H9 (cell line): Measurements from ENCODE around the gene KLHL33. TPM values are rescaled to one million over a fixed set of nuclear protein-coding genes. Genes with fewer than 3 reads are reported as not detected.

Experiments used
- DNase-seq: peaks from one replicate; pipeline ENCODE4 v3.0.0-alpha.2; 2017
- H2AFZ ChIP-seq: one replicate; pipeline ENCODE4 v1.6.1; 2013; ENCODE audit warnings: mild to moderate bottlenecking, low read length, control low read depth, moderate library complexity
- H2AK5ac ChIP-seq: 2 replicates; pipeline ENCODE4 v1.6.1; 2013; ENCODE audit warnings: low read length, control low read depth, mixed read lengths; ENCODE audit not compliant: insufficient read length
- H2BK120ac ChIP-seq: one replicate; pipeline ENCODE4 v1.6.1; 2013; ENCODE audit warnings: low read depth, mild to moderate bottlenecking, low read length, control low read depth, inconsistent platforms; ENCODE audit not compliant: poor library complexity, severe bottlenecking
- H2BK12ac ChIP-seq: 2 replicates; pipeline ENCODE4 v1.6.1; 2013; ENCODE audit warnings: low read length, control low read depth, mixed read lengths, low read depth; ENCODE audit not compliant: insufficient read length
- H2BK15ac ChIP-seq: 2 replicates; pipeline ENCODE4 v1.6.1; 2013; ENCODE audit warnings: low read depth, low read length, control low read depth
- H2BK20ac ChIP-seq: one replicate; pipeline ENCODE4 v1.6.1; 2013; ENCODE audit warnings: low read depth, mild to moderate bottlenecking, low read length, control low read depth, inconsistent platforms; ENCODE audit not compliant: poor library complexity, severe bottlenecking
- H2BK5ac ChIP-seq: 2 replicates; pipeline ENCODE4 v1.6.1; 2013; ENCODE audit warnings: low read length, control low read depth, mixed read lengths; ENCODE audit not compliant: insufficient read length
- H3K14ac ChIP-seq: 2 replicates; pipeline ENCODE4 v1.6.1; 2013; ENCODE audit warnings: low read length, control low read depth; ENCODE audit not compliant: insufficient read depth
- H3K18ac ChIP-seq: 2 replicates; pipeline ENCODE4 v1.6.1; 2013; ENCODE audit warnings: low read depth, mild to moderate bottlenecking, mixed read lengths, low read length, control low read depth; ENCODE audit not compliant: insufficient read length
- H3K23ac ChIP-seq: 2 replicates; pipeline ENCODE4 v1.6.1; 2013; ENCODE audit warnings: low read length, control low read depth, mixed read lengths, low read depth; ENCODE audit not compliant: insufficient read length
- H3K23me2 ChIP-seq: 2 replicates; pipeline ENCODE4 v1.6.1; 2013; ENCODE audit warnings: low read depth, mild to moderate bottlenecking, mixed read lengths, low read length, control low read depth; ENCODE audit not compliant: insufficient read length, poor library complexity, severe bottlenecking
- H3K27ac ChIP-seq: 2 replicates; pipeline ENCODE4 v1.5.1; 2013; ENCODE audit warnings: low read length, control low read depth, mixed read lengths, low read depth; ENCODE audit not compliant: insufficient read length
- H3K27me3 ChIP-seq: 2 replicates; pipeline ENCODE4 v1.6.1; 2013; ENCODE audit warnings: low read length, control low read depth, inconsistent platforms; ENCODE audit not compliant: insufficient read depth
- H3K4ac ChIP-seq: 2 replicates; pipeline ENCODE4 v1.6.1; 2013; ENCODE audit warnings: low read depth, mild to moderate bottlenecking, control low read depth, inconsistent platforms, low read length, moderate library complexity
- H3K4me1 ChIP-seq: 2 replicates; pipeline ENCODE4 v1.6.1; 2013; ENCODE audit warnings: low read length, control low read depth, inconsistent platforms; ENCODE audit not compliant: insufficient read depth
- H3K4me2 ChIP-seq: 2 replicates; pipeline ENCODE4 v1.6.1; 2013; ENCODE audit warnings: low read length, control low read depth, mixed read lengths; ENCODE audit not compliant: insufficient read length, insufficient read depth
- H3K56ac ChIP-seq: 2 replicates; pipeline ENCODE4 v1.6.1; 2013; ENCODE audit warnings: low read depth, mild to moderate bottlenecking, mixed read lengths, low read length, control low read depth; ENCODE audit not compliant: insufficient read length
- H3K79me1 ChIP-seq: 2 replicates; pipeline ENCODE4 v1.6.1; 2013; ENCODE audit warnings: low read depth, mild to moderate bottlenecking, moderate library complexity, low read length, control low read depth, inconsistent platforms; ENCODE audit not compliant: insufficient read depth, poor library complexity, severe bottlenecking
- H3K79me2 ChIP-seq: 2 replicates; pipeline ENCODE4 v1.6.1; 2013; ENCODE audit warnings: low read length, control low read depth, inconsistent platforms; ENCODE audit not compliant: insufficient read depth
- H3K9ac ChIP-seq: 2 replicates; pipeline ENCODE4 v1.6.1; 2013; ENCODE audit warnings: low read length, control low read depth, mixed read lengths; ENCODE audit not compliant: insufficient read length; ENCODE audit errors: extremely low read depth
- H3K9me3 ChIP-seq: one replicate; pipeline ENCODE4 v1.6.1; 2013; ENCODE audit warnings: low read depth, low read length, inconsistent platforms; ENCODE audit not compliant: control insufficient read depth
- H3T11ph ChIP-seq: one replicate; pipeline ENCODE4 v1.6.1; 2013; ENCODE audit warnings: mild to moderate bottlenecking, low read length, control low read depth, inconsistent platforms
- H4K20me1 ChIP-seq: one replicate; pipeline ENCODE4 v1.6.1; 2013; ENCODE audit not compliant: control insufficient read depth, insufficient read length, insufficient read depth
- H4K5ac ChIP-seq: 2 replicates; pipeline ENCODE4 v1.6.1; 2013; ENCODE audit warnings: low read depth, mild to moderate bottlenecking, mixed read lengths, low read length, control low read depth; ENCODE audit not compliant: insufficient read length
- H4K8ac ChIP-seq: replicated peaks from 2 replicates; pipeline ENCODE4 v1.6.1; 2013; ENCODE audit warnings: low read length, control low read depth, mixed read lengths, low read depth; ENCODE audit not compliant: insufficient read length
- H4K91ac ChIP-seq: 2 replicates; pipeline ENCODE4 v1.6.1; 2013; ENCODE audit warnings: low read depth, mild to moderate bottlenecking, moderate library complexity, mixed read lengths, low read length, control low read depth; ENCODE audit not compliant: insufficient read length
- H3K27ac Mint-ChIP-seq, 3 experiments: 2 replicates in 2 of 3; 3 replicates in 1 of 3; pipeline ENCODE4 v1.8.0; 2020 to 2021; ENCODE audit warnings: mixed read lengths in 3 of 3, mild to moderate bottlenecking in 1 of 3, moderate library complexity in 1 of 3
- H3K27me3 Mint-ChIP-seq: 2 replicates; pipeline ENCODE4 v1.8.0; 2021; ENCODE audit warnings: low read depth, mild to moderate bottlenecking, moderate library complexity, mixed read lengths
- H3K36me3 Mint-ChIP-seq, 3 experiments: 2 replicates in 2 of 3; 3 replicates in 1 of 3; pipeline ENCODE4 v1.8.0; 2020 to 2021; ENCODE audit warnings: low read depth in 3 of 3, mixed read lengths in 3 of 3; ENCODE audit not compliant: insufficient read depth in 1 of 3
- H3K4me1 Mint-ChIP-seq, 2 experiments: 2 replicates each; pipeline ENCODE4 v1.8.0; 2020; ENCODE audit warnings: mixed read lengths in 2 of 2
- H3K4me3 Mint-ChIP-seq, 2 experiments: 2 replicates in 1 of 2; 3 replicates in 1 of 2; pipeline ENCODE4 v1.8.0; 2020 to 2021; ENCODE audit warnings: mild to moderate bottlenecking in 2 of 2, mixed read lengths in 2 of 2, moderate library complexity in 1 of 2
- H3K9me3 Mint-ChIP-seq, 2 experiments: 2 replicates in 1 of 2; 3 replicates in 1 of 2; pipeline ENCODE4 v1.8.0; 2020; ENCODE audit warnings: mild to moderate bottlenecking in 2 of 2, mixed read lengths in 2 of 2, moderate library complexity in 1 of 2
- WGBS: extraction: QIAGEN DNeasy Blood & Tissue Kit; methylation state at CpG from one replicate; pipeline ENCODE4 v1.1.7; 2013; ENCODE audit warnings: missing lambda C conversion rate, low lambda C conversion rate, mixed read lengths; ENCODE audit not compliant: insufficient read length; ENCODE audit errors: extremely low coverage; 5-methylcytosine and 5-hydroxymethylcytosine counted together
- total RNA-seq: library from RNA; stranded (reverse); gene quantifications from 2 replicates; pipeline ENCODE4 v1.2.1, GENCODE V29; 2021
- TF ChIP-seq, protein P1 (sequence below): fragments of 200-600 bp; sonication (generic); conservative IDR thresholded peaks from 3 replicates; pipeline ENCODE4 v1.8.0; 2021; ENCODE audit warnings: antibody characterized with exemption, mild to moderate bottlenecking

The KLHL33 gene
- total RNA-seq, 1 experiment from 2014 or later, result 0.04 TPM

DNA sequence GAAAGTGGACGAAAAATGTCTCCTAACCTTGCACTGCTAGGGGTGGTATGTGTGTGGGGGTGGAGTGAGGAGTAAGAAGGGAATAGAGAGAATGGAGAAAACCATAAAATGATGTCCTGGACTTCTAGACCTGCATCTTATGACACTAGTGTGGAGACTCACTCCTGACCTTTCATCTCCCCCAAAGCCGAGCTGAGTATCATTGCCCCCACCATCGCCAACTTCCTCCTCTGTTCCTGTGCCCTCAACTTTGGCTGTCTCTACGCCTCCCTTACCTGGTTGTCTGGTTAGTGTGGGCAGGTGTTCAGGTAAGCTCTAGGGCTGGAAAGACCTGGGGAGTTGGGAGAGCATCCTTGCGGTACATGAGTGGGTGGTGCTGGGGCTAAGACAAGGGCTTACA is 4.5 kb upstream of the KLHL33 start:
- Histone ChIP-seq H4K20me1 (no peaks in the 10 kb centered on the region), H2AFZ (no peak overlapping the region), H3K27ac (no peak overlapping the region), H3K79me1 (no peaks in the 10 kb centered on the region), H2AK5ac (no peak overlapping the region), H2BK120ac (no peak overlapping the region), H3K9me3 (no peaks in the 10 kb centered on the region), H2BK20ac (no peak overlapping the region), H3K79me2 (no peaks in the 10 kb centered on the region; the same call in 1 of the 2 replicates), H3K56ac (no peak overlapping the region), H3K27me3 (no peaks in the 10 kb centered on the region), H3K18ac (no peak overlapping the region), H3K4me2 (no peak overlapping the region), H2BK15ac (no peak overlapping the region), H4K8ac (no peak overlapping the region), H3K4ac (no peak overlapping the region), H3K23me2 (no peaks in the 10 kb centered on the region), H3K23ac (no peak overlapping the region), H4K91ac (no peak overlapping the region), H3K4me1 (no peaks in the 10 kb centered on the region), H3T11ph (no peak overlapping the region), H3K9ac (no peak overlapping the region), H2BK5ac (no peak overlapping the region), H3K14ac (no peak overlapping the region), H4K5ac (no peak overlapping the region), H2BK12ac (no peak overlapping the region)
- DNase-seq, result no peak
- WGBS, result no CpG with 5 or more reads among the region's 5 CpGs
- Mint-ChIP-seq H3K9me3 (peaks cover 0 to 4% of the 10 kb centered on the region in 2 experiments; a peak in 2 of 5 replicates), H3K4me3 (no peak overlapping the region; a peak in 1 of 5 replicates), H3K27me3 (0 out of 2 replicates have a peak, but pooled peaks cover 1% of the 10 kb centered on the region), H3K27ac (no peak overlapping the region), H3K36me3 (peaks cover 6 to 7% (median 6%) of the 10 kb centered on the region in 3 experiments; a peak in 3 of 7 replicates), H3K4me1 (peaks cover 17 to 20% of the 10 kb centered on the region in 2 experiments)
- TF ChIP-seq, protein P1, sequence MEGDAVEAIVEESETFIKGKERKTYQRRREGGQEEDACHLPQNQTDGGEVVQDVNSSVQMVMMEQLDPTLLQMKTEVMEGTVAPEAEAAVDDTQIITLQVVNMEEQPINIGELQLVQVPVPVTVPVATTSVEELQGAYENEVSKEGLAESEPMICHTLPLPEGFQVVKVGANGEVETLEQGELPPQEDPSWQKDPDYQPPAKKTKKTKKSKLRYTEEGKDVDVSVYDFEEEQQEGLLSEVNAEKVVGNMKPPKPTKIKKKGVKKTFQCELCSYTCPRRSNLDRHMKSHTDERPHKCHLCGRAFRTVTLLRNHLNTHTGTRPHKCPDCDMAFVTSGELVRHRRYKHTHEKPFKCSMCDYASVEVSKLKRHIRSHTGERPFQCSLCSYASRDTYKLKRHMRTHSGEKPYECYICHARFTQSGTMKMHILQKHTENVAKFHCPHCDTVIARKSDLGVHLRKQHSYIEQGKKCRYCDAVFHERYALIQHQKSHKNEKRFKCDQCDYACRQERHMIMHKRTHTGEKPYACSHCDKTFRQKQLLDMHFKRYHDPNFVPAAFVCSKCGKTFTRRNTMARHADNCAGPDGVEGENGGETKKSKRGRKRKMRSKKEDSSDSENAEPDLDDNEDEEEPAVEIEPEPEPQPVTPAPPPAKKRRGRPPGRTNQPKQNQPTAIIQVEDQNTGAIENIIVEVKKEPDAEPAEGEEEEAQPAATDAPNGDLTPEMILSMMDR, result no peak
